HCT116 (cell line): ENCODE measurements around the gene C1orf141. TPM values are rescaled to one million over a fixed set of nuclear protein-coding genes. Genes with fewer than 3 reads are reported as not detected.

ENCODE experiments used
- ATAC-seq: fragments of 200-7000 bp; cut with Tn5 transposase; 2 replicates; pipeline ENCODE4 v1.9.1; 2020; ENCODE audit warnings: mild to moderate bottlenecking, moderate library complexity
- BruUV-seq: library from RNA; stranded (reverse); fragments of 400-500 nt; replicated peaks from 2 replicates; lab custom pipeline; 2021; lab: Mats Ljungman, UMichigan
- CTCF ChIA-PET: fragments of 300-600 bp; sonication (Branson Sonifier 250); formaldehyde crosslinking; loops from one replicate; lab custom pipeline; 2021; ENCODE audit warnings: antibody characterized with exemption; lab: Charles Lee
- POLR2A ChIA-PET: fragments of 300-600, 350-600 bp; sonication (Branson Sonifier 250); formaldehyde crosslinking; loops from one replicate; lab custom pipeline; 2021; ENCODE audit warnings: antibody characterized with exemption; lab: Charles Lee
- RAD21 ChIA-PET, 2 experiments: fragments of 300-600 bp; sonication (Branson Sonifier 250); formaldehyde crosslinking; loops; one replicate each; lab custom pipeline; 2023; ENCODE audit warnings: low total read pairs in 2 of 2; ENCODE audit not compliant: uncharacterized antibody in 2 of 2, unreplicated experiment in 2 of 2, low non-redundant PET in 1 of 2; lab: Charles Lee
- DNase-seq: peaks from one replicate; pipeline ENCODE4 v3.0.0-alpha.2; 2010; ENCODE audit warnings: low read depth, low spot score
- H2AFZ ChIP-seq: fragments of 200-600 bp; shearing (Covaris generic), sonication (generic); 2 replicates; pipeline ENCODE4 v1.6.1; 2017; ENCODE audit warnings: low read depth, mixed run types, mixed read lengths, antibody characterized with exemption, low read length; ENCODE audit not compliant: poor library complexity, severe bottlenecking
- H3K27ac ChIP-seq: 2 replicates; pipeline ENCODE4 v1.5.1; 2012; ENCODE audit warnings: low read depth, low read length
- H3K27me3 ChIP-seq: fragments of 200-600 bp; sonication (generic); 2 replicates; pipeline ENCODE4 v1.6.1; 2016; ENCODE audit warnings: mixed run types, low read length, mixed read lengths; ENCODE audit not compliant: insufficient read depth
- H3K36me3 ChIP-seq, 2 experiments: fragments of 200-500 bp in 1 of 2; fragments of 200-600 bp in 1 of 2; sonication (Bioruptor generic) in 1 of 2; sonication (generic) in 1 of 2; 2 replicates each; pipeline versions ENCODE4 v1.5.1 to v1.6.1; 2014 to 2016; ENCODE audit warnings: low read length in 2 of 2, inconsistent platforms in 1 of 2, mixed read lengths in 1 of 2, mixed run types in 1 of 2; ENCODE audit not compliant: insufficient read depth in 2 of 2, control insufficient read depth in 1 of 2
- H3K4me1 ChIP-seq, 2 experiments: fragments of 200-600 bp in 1 of 2; sonication (generic) in 1 of 2; 2 replicates each; pipeline versions ENCODE4 v1.5.1 to v1.6.1; 2012 to 2017; ENCODE audit warnings: low read length in 2 of 2, inconsistent platforms in 1 of 2, mild to moderate bottlenecking in 1 of 2, mixed read lengths in 1 of 2, mixed run types in 1 of 2, moderate library complexity in 1 of 2; ENCODE audit not compliant: insufficient read depth in 2 of 2, control insufficient read depth in 1 of 2
- H3K4me2 ChIP-seq: fragments of 200-600 bp; sonication (generic); 2 replicates; pipeline ENCODE4 v1.6.1; 2017; ENCODE audit warnings: mixed run types, low read length, mixed read lengths
- H3K4me3 ChIP-seq, 2 experiments: fragments of 200-600 bp in 1 of 2; sonication (generic) in 1 of 2; replicated peaks in 1 of 2; 2 replicates each; pipeline ENCODE4 v1.5.1; 2011 to 2016; ENCODE audit warnings: low read length in 2 of 2, control low read depth in 1 of 2, low read depth in 1 of 2, mild to moderate bottlenecking in 1 of 2, mixed read lengths in 1 of 2, mixed run types in 1 of 2
- H3K79me2 ChIP-seq: fragments of 200-600 bp; sonication (generic); 2 replicates; pipeline ENCODE4 v1.6.1; 2017; ENCODE audit warnings: mild to moderate bottlenecking, mixed run types, low read length, moderate library complexity, mixed read lengths; ENCODE audit not compliant: insufficient read depth
- H3K9ac ChIP-seq: fragments of 200-600 bp; sonication (generic); 2 replicates; pipeline ENCODE4 v1.6.1; 2016; ENCODE audit warnings: low read length, mixed read lengths
- H3K9me2 ChIP-seq: fragments of 200-600 bp; sonication (generic), shearing (Covaris generic); 2 replicates; pipeline ENCODE4 v1.6.1; 2017; ENCODE audit warnings: mixed run types, mild to moderate bottlenecking, moderate library complexity; ENCODE audit not compliant: insufficient read depth
- H3K9me3 ChIP-seq, 2 experiments: fragments of 200-500 bp in 1 of 2; fragments of 200-600 bp in 1 of 2; sonication (Bioruptor generic) in 1 of 2; sonication (generic) in 1 of 2; 2 replicates each; pipeline ENCODE4 v1.6.1; 2014 to 2017; ENCODE audit warnings: low read length in 2 of 2, mixed read lengths in 2 of 2, inconsistent platforms in 1 of 2, low read depth in 1 of 2, mild to moderate bottlenecking in 1 of 2, mixed run types in 1 of 2, moderate library complexity in 1 of 2; ENCODE audit not compliant: control insufficient read depth in 1 of 2, insufficient read depth in 1 of 2
- H4K20me1 ChIP-seq: fragments of 200-600 bp; sonication (generic), shearing (Covaris generic); 2 replicates; pipeline ENCODE4 v1.6.1; 2017; ENCODE audit warnings: mixed run types, mild to moderate bottlenecking, moderate library complexity; ENCODE audit not compliant: insufficient read depth
- CBX3 ChIP-seq: IDR thresholded peaks from 2 replicates; pipeline ENCODE4 v1.6.1; 2012; ENCODE audit warnings: low read depth
- FOSL1 ChIP-seq: IDR thresholded peaks from 2 replicates; pipeline ENCODE4 v1.6.1; 2012; ENCODE audit warnings: low read depth
- POLR2A ChIP-seq: IDR thresholded peaks from 2 replicates; pipeline ENCODE4 v1.7.0; 2011; ENCODE audit warnings: borderline replicate concordance; ENCODE audit not compliant: insufficient read depth, insufficient read length; ENCODE audit errors: extremely low read depth
- RAD21 ChIP-seq: IDR thresholded peaks from 2 replicates; pipeline ENCODE4 v1.6.1; 2012; ENCODE audit warnings: low read depth, mild to moderate bottlenecking
- TCF7L2 ChIP-seq: IDR thresholded peaks from 2 replicates; pipeline ENCODE4 v1.7.0; 2011; ENCODE audit warnings: borderline replicate concordance, inconsistent platforms; ENCODE audit not compliant: insufficient read depth, insufficient read length; ENCODE audit errors: extremely low read depth
- ZFX ChIP-seq: fragments of 450-650 bp; IDR thresholded peaks from 2 replicates; pipeline ENCODE4 v1.6.1; 2017
- intact Hi-C: fragments of 100-400 bp; cut with micrococcal nuclease; formaldehyde crosslinking; loops from 2 replicates; pipeline ENCODE4 v1.10.0; 2022
- total RNA-seq: library from RNA; stranded (reverse); gene quantifications from one replicate; pipeline ENCODE4 v1.2.1, GENCODE V29; 2021; ENCODE audit not compliant: unreplicated experiment
- TF ChIP-seq, protein P1 (sequence below), 3 experiments: fragments of 200-600 bp in 1 of 3; sonication (generic) in 1 of 3; IDR thresholded peaks in 2 of 3; conservative IDR thresholded peaks in 1 of 3; 2 replicates each; pipeline ENCODE4 v1.5.1; 2012 to 2017; ENCODE audit warnings: low read depth in 2 of 3, low read length in 2 of 3, antibody characterized with exemption in 1 of 3, borderline replicate concordance in 1 of 3, control low read depth in 1 of 3, mild to moderate bottlenecking in 1 of 3, mixed read lengths in 1 of 3, mixed run types in 1 of 3, moderate library complexity in 1 of 3; ENCODE audit not compliant: insufficient read depth in 1 of 3

The C1orf141 gene
- total RNA-seq, 1 experiment from 2014 or later = not detected

GRCh38 chr1:67051196-67051595 is 83.6 kb downstream of the C1orf141 start:
- BruUV-seq = no TSS peak
- peaks cover 0 to 2% of the 10 kb centered on the region in 2 experiments; a peak in 1 of 4 replicates for H3K36me3 ChIP-seq
- no peak for TF ChIP-seq RAD21
- TF ChIP-seq ZFX = no peak
- TF ChIP-seq TCF7L2 = no peak
- no peak for TF ChIP-seq CBX3
- H3K27me3 ChIP-seq = no peaks in the 10 kb centered on the region
- ChIA-PET POLR2A (no interaction called here), RAD21 (no interaction called here), CTCF (interaction anchor here (1.3 kb wide), 1 partner anchor 97 kb away, joined by 3 read pairs; no protein-coding TSS in a partner anchor)
- ATAC-seq (no peak), DNase-seq (no peak)
- H3K27ac ChIP-seq = no peak overlapping the region
- no peak overlapping the region for H3K4me3 ChIP-seq
- H2AFZ ChIP-seq = no peak overlapping the region
- intact Hi-C loops = no loop called here
- peaks cover 0 to 13% of the 10 kb centered on the region in 2 experiments; a peak in 1 of 4 replicates for H3K4me1 ChIP-seq
- H3K9me2 ChIP-seq = no peaks in the 10 kb centered on the region
- 0 out of 2 replicates have a peak, but pooled peaks cover 7% of the 10 kb centered on the region for H3K79me2 ChIP-seq
- H3K4me2 ChIP-seq = no peak overlapping the region
- no peaks in the 10 kb centered on the region for H3K9me3 ChIP-seq
- H4K20me1 ChIP-seq = no peaks in the 10 kb centered on the region
- H3K9ac ChIP-seq = no peak overlapping the region

DNA sequence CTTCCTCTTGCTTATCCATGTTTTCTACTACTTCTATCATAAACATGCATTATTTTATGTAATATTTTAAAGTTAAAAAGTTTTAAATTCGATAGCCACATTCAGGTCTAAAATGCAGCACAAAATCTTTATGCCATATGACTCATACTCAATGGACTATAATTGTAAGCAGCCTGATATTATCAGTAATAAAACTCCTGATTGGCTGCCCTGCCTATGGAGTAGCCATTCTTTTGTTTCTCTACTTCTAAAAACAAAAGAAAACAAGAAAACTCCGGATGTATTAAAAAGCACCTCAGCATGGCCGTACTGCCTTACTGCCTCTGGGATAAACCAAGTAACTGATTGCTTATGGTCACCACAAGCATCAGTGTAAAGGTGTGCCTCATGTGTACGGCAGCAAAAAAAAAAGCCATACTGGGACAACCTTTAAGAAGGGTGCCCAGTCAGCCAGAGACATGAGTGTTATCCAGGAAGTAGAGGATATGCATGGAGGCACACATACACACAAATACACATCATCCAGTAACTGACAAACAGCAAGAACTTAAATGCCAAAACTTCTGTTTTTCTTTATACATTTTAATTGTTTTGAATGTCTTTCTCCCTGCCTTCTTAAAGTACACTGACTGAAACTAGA is 90.0 kb downstream of the C1orf141 start:
- CTCF ChIA-PET = no interaction called here
- H3K9ac ChIP-seq = no peak overlapping the region
- H3K4me1 ChIP-seq = no peaks in the 10 kb centered on the region
- intact Hi-C loops = no loop called here
- DNase-seq = no peak
- ATAC-seq = no peak
- H3K27me3 ChIP-seq = no peaks in the 10 kb centered on the region
- no peaks in the 10 kb centered on the region for H4K20me1 ChIP-seq
- RAD21 ChIA-PET = no interaction called here
- H2AFZ ChIP-seq = no peak overlapping the region
- H3K79me2 ChIP-seq = no peaks in the 10 kb centered on the region
- no peak overlapping the region for H3K4me3 ChIP-seq
- no TSS peak for BruUV-seq
- H3K27ac ChIP-seq = no peak overlapping the region
- no peaks in the 10 kb centered on the region for H3K9me3 ChIP-seq
- POLR2A ChIA-PET = no interaction called here
- H3K4me2 ChIP-seq = no peak overlapping the region
- no peaks in the 10 kb centered on the region for H3K9me2 ChIP-seq
- peaks cover 0 to 6% of the 10 kb centered on the region in 2 experiments; a peak in 1 of 4 replicates for H3K36me3 ChIP-seq
- TF ChIP-seq, protein P1, sequence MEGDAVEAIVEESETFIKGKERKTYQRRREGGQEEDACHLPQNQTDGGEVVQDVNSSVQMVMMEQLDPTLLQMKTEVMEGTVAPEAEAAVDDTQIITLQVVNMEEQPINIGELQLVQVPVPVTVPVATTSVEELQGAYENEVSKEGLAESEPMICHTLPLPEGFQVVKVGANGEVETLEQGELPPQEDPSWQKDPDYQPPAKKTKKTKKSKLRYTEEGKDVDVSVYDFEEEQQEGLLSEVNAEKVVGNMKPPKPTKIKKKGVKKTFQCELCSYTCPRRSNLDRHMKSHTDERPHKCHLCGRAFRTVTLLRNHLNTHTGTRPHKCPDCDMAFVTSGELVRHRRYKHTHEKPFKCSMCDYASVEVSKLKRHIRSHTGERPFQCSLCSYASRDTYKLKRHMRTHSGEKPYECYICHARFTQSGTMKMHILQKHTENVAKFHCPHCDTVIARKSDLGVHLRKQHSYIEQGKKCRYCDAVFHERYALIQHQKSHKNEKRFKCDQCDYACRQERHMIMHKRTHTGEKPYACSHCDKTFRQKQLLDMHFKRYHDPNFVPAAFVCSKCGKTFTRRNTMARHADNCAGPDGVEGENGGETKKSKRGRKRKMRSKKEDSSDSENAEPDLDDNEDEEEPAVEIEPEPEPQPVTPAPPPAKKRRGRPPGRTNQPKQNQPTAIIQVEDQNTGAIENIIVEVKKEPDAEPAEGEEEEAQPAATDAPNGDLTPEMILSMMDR (IDR thresholded peaks at IDR 0.05 in 2 of 3, conservative IDR thresholded peaks at IDR 0.05 in 1 of 3; ENCODE audit: borderline replicate concordance in 1 of 3, insufficient read depth in 1 of 3, low read depth in 2 of 3, low read length in 2 of 3) = no peak
- TF ChIP-seq FOSL1 (no peak), POLR2A (no peak), TCF7L2 (no peak)
- TF ChIP-seq, all 23 proteins: peak for 0
